GM12878 (cell line): ENCODE data around the gene GNA15. TPM values are rescaled to one million over a fixed set of nuclear protein-coding genes. Genes with fewer than 3 reads are reported as not detected.

Experiments used
- ATF3 ChIP-seq: IDR thresholded peaks from 2 replicates; pipeline ENCODE4 v1.6.1; 2011; ENCODE audit warnings: low read depth, mild to moderate bottlenecking, low read length, moderate library complexity, borderline replicate concordance; ENCODE audit errors: extremely low read depth
- ATF7 ChIP-seq: fragments of 450-650 bp; IDR thresholded peaks from 2 replicates; pipeline ENCODE4 v1.6.1; 2016; ENCODE audit warnings: low read depth, mild to moderate bottlenecking
- BHLHE40 ChIP-seq, 2 experiments: fragments of 450-650 bp in 1 of 2; IDR thresholded peaks; 2 replicates each; pipeline ENCODE4 v1.6.1; 2011 to 2017; ENCODE audit warnings: low read depth in 2 of 2, borderline replicate concordance in 1 of 2, improper control_type of control experiment in 1 of 2, low read length in 1 of 2, mild to moderate bottlenecking in 1 of 2
- CUX1 ChIP-seq: IDR thresholded peaks from 2 replicates; pipeline ENCODE4 v1.6.1; 2012; ENCODE audit warnings: improper control_type of control experiment, low read depth, low read length; ENCODE audit not compliant: insufficient replicate concordance
- E2F8 ChIP-seq: fragments of 450-650 bp; IDR thresholded peaks from 2 replicates; pipeline ENCODE4 v1.6.1; 2018; ENCODE audit warnings: mild to moderate bottlenecking, low read depth, moderate library complexity; ENCODE audit not compliant: partially characterized antibody
- E4F1 ChIP-seq: fragments of 450-650 bp; IDR thresholded peaks from 2 replicates; pipeline ENCODE4 v1.6.1; 2018; ENCODE audit warnings: borderline replicate concordance, mild to moderate bottlenecking; ENCODE audit not compliant: partially characterized antibody
- ETV6 ChIP-seq, 2 experiments: fragments of 450-650 bp in 1 of 2; IDR thresholded peaks in 1 of 2; conservative IDR thresholded peaks in 1 of 2; 2 replicates each; pipeline ENCODE4 v1.6.1; 2014; ENCODE audit warnings: antibody characterized with exemption in 1 of 2, borderline replicate concordance in 1 of 2, low read depth in 1 of 2, mild to moderate bottlenecking in 1 of 2, moderate library complexity in 1 of 2
- GATAD2B ChIP-seq: fragments of 450-650 bp; conservative IDR thresholded peaks from 2 replicates; pipeline ENCODE4 v1.6.1; 2017; ENCODE audit warnings: low read depth, mild to moderate bottlenecking, moderate library complexity
- KAT2A ChIP-seq: conservative IDR thresholded peaks from 2 replicates; pipeline ENCODE4 v1.6.1; 2011; ENCODE audit warnings: low read depth, low read length; ENCODE audit not compliant: control insufficient read depth
- MEF2A ChIP-seq: IDR thresholded peaks from 2 replicates; pipeline ENCODE4 v1.6.1; 2011; ENCODE audit warnings: low read depth, mild to moderate bottlenecking, low read length, moderate library complexity; ENCODE audit not compliant: insufficient read depth
- NR2F1 ChIP-seq: fragments of 450-650 bp; conservative IDR thresholded peaks from 2 replicates; pipeline ENCODE4 v1.6.1; 2017; ENCODE audit warnings: mild to moderate bottlenecking
- RCOR1 ChIP-seq: conservative IDR thresholded peaks from 2 replicates; pipeline ENCODE4 v1.6.1; 2012; ENCODE audit warnings: low read depth, low read length, improper control_type of control experiment
- SMAD5 ChIP-seq: IDR thresholded peaks from 2 replicates; pipeline ENCODE4 v1.6.1; 2016; ENCODE audit warnings: antibody characterized with exemption, low read depth
- TCF12 ChIP-seq: IDR thresholded peaks from 2 replicates; pipeline ENCODE4 v1.6.1; 2011; ENCODE audit warnings: low read depth, mild to moderate bottlenecking, low read length
- TCF3 ChIP-seq: IDR thresholded peaks from 2 replicates; pipeline ENCODE4 v1.6.1; 2012; ENCODE audit warnings: low read depth, mild to moderate bottlenecking, low read length, borderline replicate concordance; ENCODE audit not compliant: insufficient read depth
- YBX1 ChIP-seq: fragments of 450-650 bp; IDR thresholded peaks from 2 replicates; pipeline ENCODE4 v1.6.1; 2016; ENCODE audit warnings: antibody characterized with exemption
- polyA plus RNA-seq, 11 experiments: library from polyadenylated mRNA; depleted of rRNA in 4 of 11; unstranded in 6 of 11; stranded (reverse) in 5 of 11; fragments of >200 nt; fragmentation: Nextera tagmentation in 4 of 11; fragmentation: Illumina TruSeq in 1 of 11; extraction: Ambion mirVana in 4 of 11; extraction: Trizol in 1 of 11; gene quantifications; 1 replicate in 1 of 11; 2 replicates in 10 of 11; pipeline versions ENCODE4 v1.2.1 to v1.2.3, GENCODE V29; 2011 to 2016; ENCODE audit warnings: inconsistent platforms in 2 of 11, missing spikeins in 2 of 11, low read depth in 1 of 11
- total RNA-seq, 4 experiments: library from RNA; depleted of rRNA in 3 of 4; stranded (reverse); fragments of >200 nt in 3 of 4; fragmentation: Illumina TruSeq in 1 of 4; extraction: Trizol in 1 of 4; gene quantifications; 2 replicates each; pipeline versions ENCODE4 v1.2.1 to v1.2.3, GENCODE V29; 2013 to 2021

The GNA15 gene
- total and polyA plus RNA-seq, 10 of the 15 experiments (the other 5 are each of a cell fraction or from before 2014, with no cell fraction given) = 0.42 to 18.0 (median 9.4) TPM

GRCh38 chr19:3175781-3176714, 40.2 kb downstream of the GNA15 start (continued):
- TF ChIP-seq E2F8 (no peak), KAT2A (no peak), CUX1 (peak; percentile 41), ETV6 (conservative IDR thresholded peaks at IDR 0.05 in 1 of 2, IDR thresholded peaks at IDR 0.05 in 1 of 2; ENCODE audit: borderline replicate concordance in 1 of 2, low read depth in 1 of 2) (no peak), ATF3 (no peak), TCF3 (0 out of 2 replicates have a peak, but pooled peaks have one; percentile 57), ATF7 (no peak), GATAD2B (peak; percentile 57; the same call in 1 of the 2 replicates), TCF12 (peak; percentile 31; the same call in 1 of the 2 replicates), RCOR1 (no peak), SMAD5 (no peak), BHLHE40 (IDR thresholded peaks at IDR 0.05; ENCODE audit: borderline replicate concordance in 1 of 2, low read depth in 2 of 2, low read length in 1 of 2) (peak; percentile 66 to 78; a peak in 3 of 4 replicates), YBX1 (no peak), MEF2A (no peak), NR2F1 (no peak), E4F1 (no peak)
